Activated CD8-positive, alpha-beta memory T cell treated with anti-CD3 and anti-CD28 coated beads, Interleukin-2, amount 50 U/mL, for 24 hours (primary cell): ENCODE measurements around the gene DNM2.
"Not testable (repeated sequence)": the region's sequence is repeated elsewhere in the genome, so short reads cannot be mapped to it uniquely, and the experiment has no call there.

ENCODE experiments used
- DNase-seq: peaks from one replicate; pipeline ENCODE4 v3.0.0-alpha.2; 2020; ENCODE audit errors: extremely low read depth

The DNM2 gene

DNA sequence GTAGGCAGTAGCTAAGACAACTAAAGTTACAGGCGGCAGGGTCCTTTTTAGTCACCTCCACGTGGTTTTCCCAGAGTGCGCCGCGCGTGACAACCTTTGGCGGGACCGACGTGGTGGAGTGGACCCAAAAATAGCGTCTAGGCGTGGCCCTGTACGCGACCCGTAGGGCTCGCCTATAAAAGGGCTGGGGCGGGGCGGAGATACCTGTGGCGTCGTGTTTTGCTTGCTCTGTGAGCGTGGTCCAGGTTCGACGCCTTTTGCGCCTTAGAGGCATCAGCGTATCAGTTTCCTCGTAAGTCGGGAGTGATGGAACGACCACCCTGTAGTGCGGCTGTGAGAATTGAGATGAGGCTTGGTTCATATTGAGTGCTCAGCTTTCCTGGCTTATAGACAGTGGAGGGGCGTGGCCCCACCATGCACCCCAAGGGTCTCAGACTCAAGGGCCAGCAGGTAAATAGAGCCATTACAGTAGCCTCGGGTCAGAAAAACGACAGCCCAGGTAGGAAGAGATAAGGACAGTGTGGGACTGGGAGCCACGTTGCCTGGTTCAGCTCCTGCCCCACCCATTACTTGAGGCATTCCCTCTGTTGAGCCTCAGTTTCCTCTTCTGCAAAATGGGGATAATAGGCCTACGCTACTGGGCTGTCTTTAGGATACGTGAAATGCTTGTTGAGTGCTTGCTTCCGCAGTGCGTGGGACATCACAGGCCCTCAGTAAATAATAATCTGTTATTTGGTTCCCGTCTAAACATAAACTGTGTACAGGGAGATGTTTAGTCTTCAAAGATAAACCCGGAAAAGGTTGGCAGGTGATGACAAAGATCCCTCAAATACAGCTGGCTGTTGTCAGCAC, 118.8 kb downstream of the DNM2 start:
- peak; percentile 67 for DNase-seq

DNA sequence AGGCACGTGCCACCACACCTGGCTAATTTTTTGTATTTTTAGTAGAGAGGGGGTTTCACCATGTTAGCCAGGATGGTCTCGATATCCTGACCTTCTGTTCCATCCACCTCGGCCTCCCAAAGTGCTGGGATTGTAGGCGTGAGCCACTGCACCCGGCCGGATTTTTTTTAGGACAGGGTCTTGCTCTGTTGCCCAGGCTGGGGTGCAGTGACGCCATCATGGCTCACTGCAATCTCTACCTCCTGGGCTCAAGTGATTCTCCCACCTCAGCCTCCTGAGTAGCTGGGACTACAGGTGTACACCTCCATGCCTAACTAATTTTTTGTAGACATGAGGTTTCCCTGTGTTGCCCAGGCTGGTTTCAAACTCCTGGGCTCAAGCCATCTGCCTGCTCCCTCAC, 119.8 kb downstream of the DNM2 start:
- not testable (repeated sequence) for DNase-seq

DNA sequence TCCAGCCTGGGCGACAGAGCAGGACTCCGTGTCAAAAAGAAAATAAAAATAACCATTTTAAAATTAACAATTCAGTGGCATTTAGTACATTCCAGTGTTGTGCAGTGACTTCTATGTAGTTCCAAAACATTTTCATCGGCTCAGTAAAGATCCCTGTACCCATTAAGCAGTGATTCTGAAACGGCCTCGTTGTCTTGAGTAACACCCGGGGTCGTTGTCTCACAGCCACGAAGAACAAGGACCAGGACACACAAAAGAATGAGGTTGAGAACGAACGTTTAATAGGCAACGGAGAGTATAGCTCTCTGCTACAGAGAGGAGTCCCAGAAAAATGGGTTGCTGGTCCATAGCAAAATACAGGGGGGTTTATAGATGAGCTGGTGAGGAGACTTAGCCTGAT, 120.5 kb downstream of the DNM2 start:
- DNase-seq = no peak

DNA sequence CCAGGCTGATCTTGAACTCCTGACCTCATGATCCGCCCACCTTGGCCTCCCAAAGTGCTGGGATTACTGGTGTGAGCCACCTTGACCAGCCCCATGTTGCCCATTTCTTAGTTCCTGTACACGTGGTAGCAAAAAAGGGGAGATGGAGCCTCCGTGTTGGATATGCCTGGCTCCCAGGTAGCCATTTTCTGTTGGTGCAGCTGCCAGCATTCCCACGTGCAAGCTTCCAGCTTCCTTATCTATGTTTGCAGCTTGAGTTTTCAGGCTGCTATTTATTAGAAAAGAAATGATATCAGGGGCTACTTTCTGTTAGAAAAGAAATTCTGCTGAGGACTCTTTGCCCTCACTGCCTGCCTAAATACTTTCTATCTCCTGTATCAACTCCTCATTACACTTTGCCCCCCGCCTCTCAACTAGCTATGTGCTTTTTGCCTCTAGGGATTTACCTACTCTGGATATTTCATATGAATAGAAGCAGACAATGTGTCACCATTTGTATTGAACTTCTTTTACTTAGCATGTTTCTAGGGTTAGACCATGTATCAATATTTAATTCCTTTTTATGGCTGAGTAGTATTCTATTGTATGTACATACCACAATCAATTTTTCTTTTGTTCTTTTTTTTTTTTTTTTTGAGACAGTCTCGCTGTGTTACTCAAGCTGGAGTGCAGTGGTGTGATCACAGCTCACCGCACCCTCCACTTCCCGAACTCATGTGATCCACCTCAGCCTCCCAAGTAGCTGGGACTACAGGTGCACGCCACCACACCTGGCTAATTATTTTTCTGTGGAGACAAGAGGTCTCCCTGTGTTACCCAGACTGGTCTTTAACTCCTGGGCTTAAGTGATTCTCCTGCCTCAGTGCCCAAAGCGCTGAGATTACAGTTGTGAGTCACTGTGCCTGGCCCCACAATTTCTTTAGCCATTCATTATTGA, 121.5 kb downstream of the DNM2 start:
- DNase-seq = no peak

DNA sequence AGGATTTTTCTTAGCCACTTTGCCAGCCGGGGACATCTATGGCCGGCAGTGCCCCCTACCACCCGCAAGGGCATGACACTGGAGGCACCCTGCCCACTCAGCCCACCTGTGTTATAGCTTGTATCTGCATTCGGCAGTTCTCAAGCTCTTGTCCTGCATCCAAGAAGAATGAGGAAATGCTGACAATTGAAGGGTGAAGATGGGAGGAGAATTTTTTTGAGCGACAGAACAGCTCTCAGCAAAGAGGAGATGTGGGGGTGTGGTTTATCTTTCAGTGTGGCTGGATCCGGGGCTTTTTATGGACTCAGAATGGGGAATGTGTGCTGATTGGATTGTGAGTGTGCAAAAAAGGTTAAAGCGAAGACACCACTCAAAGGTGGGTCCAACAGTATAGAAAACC, 124.9 kb downstream of the DNM2 start:
- DNase-seq = no peak

DNA sequence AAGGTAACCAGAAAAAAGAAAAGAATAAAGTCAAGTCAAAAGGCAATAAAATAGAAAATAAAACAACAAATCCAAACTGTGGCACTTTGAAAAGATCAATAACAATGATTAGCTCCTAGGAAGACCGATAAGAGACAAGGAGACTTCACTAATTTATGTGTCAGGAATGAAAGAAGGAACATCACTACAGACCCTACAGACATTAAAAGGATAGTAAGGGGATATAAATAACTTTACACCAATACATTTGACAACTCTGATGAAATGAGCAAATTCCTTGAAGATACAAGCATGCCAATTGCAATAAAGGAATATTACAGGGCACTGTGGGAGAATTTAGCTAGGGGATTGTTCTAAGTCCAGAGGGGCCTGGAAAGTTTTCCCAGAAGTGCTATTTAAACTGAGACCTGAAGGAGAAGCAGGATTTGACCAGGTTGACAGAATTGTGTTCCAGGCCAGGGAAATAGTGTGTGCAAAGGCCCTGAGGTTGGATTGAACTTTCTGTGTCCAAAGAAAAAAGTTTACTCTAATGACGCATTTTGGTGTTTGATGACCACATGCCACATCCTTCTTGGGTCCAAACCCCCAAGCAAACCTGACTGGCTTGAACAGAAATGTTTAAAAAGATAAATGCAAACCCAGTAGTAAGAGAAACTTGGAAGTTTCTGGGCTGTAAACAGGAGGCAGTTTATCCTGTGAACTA, 128.8 kb downstream of the DNM2 start:
- no peak for DNase-seq

DNA sequence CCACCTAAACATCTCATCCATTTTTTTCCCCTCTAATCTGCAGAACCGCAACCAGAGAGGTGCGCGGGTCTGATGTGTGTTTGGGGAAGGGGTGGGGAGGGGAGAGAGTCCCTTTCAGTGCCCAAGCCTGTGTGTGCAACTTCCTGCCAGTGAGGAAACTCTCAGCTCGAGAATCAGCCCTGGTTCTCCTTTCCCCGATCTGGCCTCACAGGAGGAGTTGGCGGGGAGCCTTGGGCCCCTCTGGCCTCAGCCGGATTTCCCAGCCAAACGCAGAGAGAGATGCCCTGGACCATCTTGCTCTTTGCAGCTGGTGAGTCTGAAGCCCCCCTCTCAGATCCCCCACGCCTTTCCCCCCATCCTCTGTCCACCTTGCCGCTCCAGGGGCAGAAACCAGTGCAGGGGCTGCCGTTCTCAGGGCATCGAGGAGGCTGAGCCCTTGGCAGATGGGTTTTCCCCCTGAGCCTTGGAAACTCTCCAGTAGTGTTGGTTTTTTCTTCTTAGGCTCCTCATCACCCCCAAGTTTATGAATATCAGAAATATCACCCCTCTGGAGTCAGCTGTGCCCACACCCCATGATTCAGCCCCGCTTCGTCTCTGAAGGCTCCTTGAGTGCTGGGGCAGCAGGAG, 130.5 kb downstream of the DNM2 start, which contains the start of gene C19orf38:
C19orf38 (plus strand) TSS at position 186 of the 627 bp plus-strand sequence; CDS start at position 280, 94 bp downstream.
- no peak for DNase-seq

DNA sequence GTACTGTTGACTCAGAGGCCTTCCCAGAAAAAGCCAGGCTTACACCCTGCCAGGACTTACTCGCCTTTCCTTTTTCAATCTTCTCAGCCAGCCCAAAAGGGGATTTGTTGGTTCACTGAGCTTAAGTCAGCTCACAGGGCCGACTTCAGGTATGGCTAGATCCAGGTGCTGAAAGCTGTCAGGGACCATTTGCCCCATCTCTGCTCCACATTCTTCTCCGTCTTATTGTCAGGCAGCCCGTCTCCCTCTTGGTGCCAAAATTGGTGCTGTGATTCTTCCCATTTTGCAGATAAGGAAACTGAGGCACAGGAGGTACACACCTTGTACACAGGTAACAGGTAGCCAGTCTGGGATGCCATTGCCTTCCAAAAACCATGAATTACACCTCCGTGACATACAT, 132.8 kb downstream of the DNM2 start:
- no peak for DNase-seq

DNA sequence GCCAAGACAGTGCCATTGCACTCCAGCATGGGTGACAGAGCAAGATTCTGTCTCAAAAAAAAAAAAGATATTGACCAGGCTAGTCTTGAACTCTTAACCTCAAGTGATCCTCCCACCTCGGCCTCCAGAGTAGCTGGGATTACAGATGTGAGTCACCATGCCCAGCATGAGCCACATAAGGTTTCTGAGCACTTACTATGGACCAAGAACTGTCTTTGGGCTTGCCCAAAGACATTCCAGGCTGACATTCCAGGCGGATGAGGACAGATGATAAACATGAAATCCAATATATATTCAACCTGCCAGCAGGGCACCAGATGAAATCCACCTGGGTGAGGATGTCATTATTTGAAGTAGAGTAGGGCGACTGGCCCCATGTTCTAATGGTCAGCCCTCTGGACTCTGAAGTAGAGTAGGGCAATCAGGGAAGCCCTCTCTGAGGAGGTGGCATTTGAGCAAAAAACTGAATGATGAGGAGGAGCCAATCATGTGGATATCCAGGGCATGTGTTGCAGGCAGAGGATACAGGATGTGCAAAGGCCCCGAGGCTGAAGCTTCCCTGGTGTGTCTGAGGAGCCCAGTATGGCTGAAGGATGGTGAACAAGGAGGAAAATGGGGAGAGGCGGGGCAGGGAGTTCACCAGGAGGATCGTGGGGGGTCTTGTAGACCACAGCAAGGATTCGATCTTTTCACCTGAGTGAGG, 134.4 kb downstream of the DNM2 start:
- no peak for DNase-seq

DNA sequence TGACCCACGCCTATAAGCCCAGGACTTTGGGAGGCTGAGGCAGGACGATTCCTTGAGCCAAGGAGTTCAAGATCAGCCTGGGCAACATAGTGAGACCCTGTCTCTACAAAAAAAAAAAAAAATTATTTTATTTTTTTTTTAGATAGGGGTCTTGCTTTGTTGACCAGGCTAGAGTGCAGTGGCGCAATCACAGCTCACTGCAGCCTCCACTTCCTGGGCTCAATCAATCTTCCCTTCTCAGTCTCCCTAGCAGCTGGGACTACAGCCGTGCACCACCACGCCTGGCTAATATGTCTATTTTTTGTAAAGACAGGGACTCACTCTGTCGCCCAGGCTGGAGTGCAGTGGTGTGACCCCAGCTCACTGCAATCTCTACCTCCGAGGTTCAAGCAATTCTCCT, 135.1 kb downstream of the DNM2 start:
- DNase-seq = no peak

DNA sequence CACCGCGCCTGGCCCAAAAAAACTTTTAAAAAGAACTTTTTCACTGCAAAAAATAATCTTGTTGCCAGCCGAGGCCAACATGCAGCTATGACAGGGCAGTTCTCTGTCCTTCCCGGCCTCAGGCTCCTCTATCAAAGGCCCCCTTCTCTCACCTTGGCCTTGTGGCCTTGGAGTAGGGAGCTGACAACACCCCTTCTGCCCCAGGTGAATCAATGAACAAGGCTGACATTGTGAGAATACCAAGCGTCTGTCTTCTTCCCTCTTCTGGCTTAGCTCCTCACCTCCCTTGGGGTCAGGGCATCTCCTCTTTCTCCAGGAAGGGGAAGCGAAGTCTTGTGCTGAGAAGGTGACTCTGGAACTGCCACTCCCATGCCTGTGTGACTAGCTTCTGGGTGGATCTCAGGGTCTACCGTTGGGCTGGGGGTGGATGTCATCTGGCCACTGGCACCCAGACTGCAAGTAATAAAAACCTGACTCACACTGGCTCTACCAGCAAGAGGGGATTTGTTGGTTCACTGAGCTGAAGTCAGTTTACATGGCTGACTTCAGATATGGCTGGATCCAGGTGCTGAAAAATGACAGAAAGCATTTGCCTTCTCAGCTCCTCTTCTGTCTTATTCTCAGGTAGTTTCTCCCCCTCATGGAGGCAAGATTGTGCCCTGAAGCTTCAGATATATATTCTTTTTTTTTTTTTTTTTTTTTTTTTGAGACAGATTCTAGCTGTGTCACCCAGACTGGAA, 136.6 kb downstream of the DNM2 start:
- no peak for DNase-seq

DNA sequence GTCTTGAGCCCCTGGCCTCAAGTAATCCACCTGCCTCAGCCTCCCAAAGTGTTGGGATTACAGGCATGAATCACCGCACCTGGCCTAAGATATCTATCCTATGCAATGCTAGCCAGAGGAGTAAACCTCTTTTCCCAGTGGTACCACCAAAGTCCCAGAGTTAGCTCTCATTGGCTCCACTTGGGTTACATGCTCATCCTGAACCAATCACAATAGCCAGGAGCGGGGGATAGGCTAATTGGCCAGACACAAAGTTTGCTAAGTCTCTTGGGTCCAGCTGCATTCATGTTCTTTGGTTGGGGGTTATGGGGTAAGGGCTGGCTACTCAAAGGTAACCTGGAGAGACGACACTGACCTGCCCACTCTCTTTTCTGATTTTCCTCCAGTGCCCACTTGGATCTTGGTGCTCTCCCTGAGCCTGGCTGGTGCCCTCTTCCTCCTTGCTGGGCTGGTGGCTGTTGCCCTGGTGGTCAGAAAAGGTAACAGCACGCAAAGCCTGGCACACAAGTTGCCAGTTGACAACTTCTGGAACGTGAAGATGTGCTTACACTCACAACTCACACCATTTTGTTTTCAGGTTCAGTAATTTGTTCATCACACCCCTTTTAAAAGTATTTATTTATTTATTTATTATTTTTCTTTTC, 138.1 kb downstream of the DNM2 start:
- DNase-seq = no peak

DNA sequence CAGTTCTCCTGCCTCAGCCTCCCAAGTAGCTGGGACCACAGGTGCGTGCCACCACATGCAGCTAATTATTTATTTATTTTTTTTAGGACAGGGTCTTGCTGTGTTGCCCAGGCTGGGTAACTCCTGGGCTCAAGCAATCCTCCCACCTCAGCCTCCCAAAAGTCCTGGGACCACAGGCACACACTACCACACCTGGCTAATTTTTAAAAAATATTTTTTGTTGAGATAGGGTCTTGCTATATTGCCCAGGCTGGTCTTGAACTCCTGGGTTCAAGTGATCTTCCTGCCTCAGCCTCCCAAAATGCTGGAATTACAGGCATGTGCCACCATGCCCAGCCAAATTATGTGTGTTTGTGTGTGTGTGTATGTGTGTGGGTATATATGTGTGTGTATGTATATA, 139.0 kb downstream of the DNM2 start:
- DNase-seq = not testable (repeated sequence)

DNA sequence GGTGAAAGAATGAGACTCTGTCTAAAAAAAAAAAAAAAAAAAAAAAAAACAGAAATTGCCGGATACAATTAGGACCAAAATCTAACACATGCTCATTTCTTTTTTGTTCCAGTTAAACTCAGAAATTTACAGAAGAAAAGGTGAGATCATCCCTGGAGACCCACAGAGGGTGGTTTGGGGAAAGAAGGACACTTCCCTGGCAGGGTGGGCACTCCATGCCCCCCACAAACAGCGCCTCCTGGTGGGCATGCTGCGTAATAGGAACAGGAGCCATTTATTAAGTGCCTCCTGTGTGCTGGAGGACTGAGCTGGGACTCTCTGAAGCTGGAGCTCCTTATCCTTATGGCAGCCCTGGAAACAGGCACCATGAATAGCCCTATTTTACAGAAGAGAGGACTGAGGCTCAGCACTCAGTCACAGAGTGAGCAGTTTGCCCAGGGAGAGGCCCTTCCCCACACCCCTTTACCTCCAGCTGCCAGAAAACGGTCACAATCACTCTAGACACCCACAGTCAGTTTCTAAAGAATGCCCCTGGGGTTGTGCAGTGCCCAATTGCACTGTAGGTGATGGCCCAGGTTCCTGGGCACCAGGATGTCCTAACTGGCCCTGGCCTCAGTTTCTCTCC, 140.4 kb downstream of the DNM2 start:
- DNase-seq = no peak

DNA sequence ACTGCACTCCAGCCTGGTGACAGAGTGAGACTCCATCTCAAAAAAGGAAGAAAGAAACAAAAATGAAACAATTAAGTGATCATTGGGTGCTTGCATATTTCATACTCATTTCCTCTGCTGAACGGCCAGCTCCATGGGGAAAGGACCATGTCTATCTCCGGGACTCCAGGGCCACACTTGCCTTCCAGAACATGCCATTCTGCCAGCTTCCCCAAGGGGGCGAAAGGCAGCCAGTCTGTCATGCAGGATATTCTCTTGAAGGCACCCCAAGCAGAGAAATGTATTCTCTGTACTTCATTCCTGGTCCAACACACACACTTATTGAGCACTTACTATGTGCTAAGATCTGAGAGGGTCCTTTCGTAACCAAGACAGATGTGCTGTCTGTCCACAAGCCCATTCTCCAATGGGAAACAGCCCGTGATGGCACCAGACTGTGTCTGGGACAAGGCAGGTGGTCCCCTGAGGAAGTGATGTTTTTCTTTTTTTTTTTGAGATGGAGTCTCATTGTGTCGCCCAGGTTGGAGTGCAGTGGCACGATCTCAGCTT, 143.3 kb downstream of the DNM2 start:
- DNase-seq = no peak

DNA sequence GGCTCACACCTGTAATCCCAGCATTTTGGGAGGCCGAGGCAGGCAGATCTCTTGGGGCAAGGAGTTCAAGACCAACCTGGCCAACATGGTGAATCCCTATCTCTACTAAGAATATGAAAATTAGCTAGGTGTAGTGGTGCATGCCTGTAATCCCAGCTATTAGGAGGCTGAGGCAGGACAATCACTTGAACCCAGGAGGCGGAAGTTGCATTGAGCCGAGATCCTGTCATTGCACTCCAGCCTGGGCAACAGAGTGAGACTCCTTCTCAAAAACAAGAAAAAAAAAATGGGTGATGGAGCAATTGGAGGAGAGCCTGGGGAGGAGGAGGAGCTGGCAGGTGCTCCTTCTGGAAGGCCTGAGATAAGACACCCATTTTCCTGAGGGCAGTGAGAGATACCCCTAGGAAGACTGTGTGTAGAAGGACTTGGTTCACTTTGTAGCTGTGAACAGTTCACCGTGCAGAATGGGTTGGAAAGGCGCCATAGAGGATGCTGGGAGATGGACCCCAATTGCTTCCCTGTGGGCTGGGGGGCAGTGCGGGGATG, 144.8 kb downstream of the DNM2 start:
- no peak for DNase-seq

DNA sequence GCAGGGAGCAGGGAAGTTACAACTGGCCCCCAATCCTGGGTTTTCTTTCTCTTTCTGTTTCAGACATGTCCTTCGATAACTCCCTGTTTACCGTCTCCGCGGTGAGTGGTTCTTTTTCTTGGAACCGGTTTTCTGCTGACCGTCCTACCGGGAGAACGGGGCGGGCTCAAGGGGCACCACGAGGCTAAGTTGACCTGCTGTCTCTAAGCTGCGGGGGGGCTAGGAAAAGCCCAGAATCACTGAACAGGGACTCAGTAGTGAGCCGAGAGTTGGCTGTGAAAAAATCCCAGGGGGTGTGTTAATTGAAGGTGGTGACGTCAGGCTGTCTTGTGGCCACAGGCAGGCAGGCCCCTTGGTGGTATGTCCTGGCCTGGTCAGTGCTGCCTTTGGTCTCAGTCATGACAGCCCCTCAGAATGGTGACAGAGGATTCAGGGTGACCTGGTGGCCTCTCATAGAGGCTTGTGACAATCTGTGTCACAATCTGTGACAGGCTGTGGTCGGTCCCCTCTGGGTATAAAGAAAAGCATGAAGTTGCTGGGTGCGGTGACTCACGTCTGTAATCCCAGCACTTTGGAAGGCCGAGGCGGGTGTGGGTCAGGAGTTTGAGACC, 145.3 kb downstream of the DNM2 start:
- DNase-seq = no peak

DNA sequence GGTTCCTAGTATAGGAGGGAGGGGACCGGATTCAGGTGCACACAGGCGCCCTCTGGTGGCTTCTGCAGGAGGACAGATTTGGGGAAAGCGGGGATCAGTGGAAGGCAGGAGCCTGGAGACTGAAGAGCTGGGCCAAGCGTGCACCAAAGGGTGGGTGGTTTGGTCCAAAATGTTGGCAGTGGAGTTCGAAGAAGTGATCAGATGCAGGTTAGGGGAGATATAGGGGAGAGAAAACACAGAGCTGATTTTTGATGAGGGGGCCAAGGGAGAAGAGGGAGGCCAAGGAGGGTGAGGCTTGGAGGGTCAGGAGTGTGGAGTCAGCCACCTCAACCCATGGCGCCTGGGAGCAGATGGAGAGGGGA, 146.6 kb downstream of the DNM2 start:
- DNase-seq = peak; percentile 56
